Caki2 (cell line): ENCODE measurements around the gene SEMA5A. TPM values are rescaled to one million over a fixed set of nuclear protein-coding genes. Genes with fewer than 3 reads are reported as not detected.

Experiments
- DNase-seq: peaks from one replicate; pipeline ENCODE4 v3.0.0-alpha.2; 2015; ENCODE audit warnings: low read depth
- in situ Hi-C: cut with HindIII; loops from 2 replicates; pipeline ENCODE4 v1.10.0; 2016; ENCODE audit warnings: low sequenced_read_pairs, low pct_unique_long_range_greater_than_20kb, mixed read lengths
- total RNA-seq: library from RNA; depleted of rRNA; stranded (reverse); fragments of >200 nt; shearing (Covaris generic); gene quantifications from 2 replicates; pipeline ENCODE4 v1.2.3, GENCODE V29; 2014; ENCODE audit warnings: low replicate concordance

The SEMA5A gene
- total RNA-seq, 1 experiment from 2014 or later: 0.57 TPM

GRCh38 chr5:9553561-9553960, 7.7 kb upstream of the SEMA5A start:
- in situ Hi-C loops: no loop called here

GRCh38 chr5:9551567-9552537, 6.0 kb upstream of the SEMA5A start:
- no peak for DNase-seq
- in situ Hi-C loops: no loop called here

More at GRCh38 chr5:9553561-9553960, 7.7 kb upstream of the SEMA5A start:
- DNase-seq: no peak

GRCh38 chr5:9549941-9550340, 4.1 kb upstream of the SEMA5A start:
- no peak for DNase-seq
- in situ Hi-C loops: no loop called here

GRCh38 chr5:9547122-9547947, 1.5 kb upstream of the SEMA5A start:
- DNase-seq: peak; percentile 80

GRCh38 chr5:9545136-9545991, 511 bp downstream of the SEMA5A start:
- DNase-seq: no peak
- in situ Hi-C loops: no loop called here

More at GRCh38 chr5:9547122-9547947, 1.5 kb upstream of the SEMA5A start:
- in situ Hi-C loops: no loop called here

- peak; percentile 79 for DNase-seq
- in situ Hi-C loops: no loop called here
Observed at GRCh38 chr5:9544502-9545135, 1.3 kb downstream of the SEMA5A start.

GRCh38 chr5:9544056-9544455, 1.8 kb downstream of the SEMA5A start:
- no peak for DNase-seq
- in situ Hi-C loops: no loop called here

GRCh38 chr5:9543311-9543920, 2.5 kb downstream of the SEMA5A start:
- in situ Hi-C loops: no loop called here

GRCh38 chr5:9540791-9541190, 5.1 kb downstream of the SEMA5A start:
- DNase-seq: no peak
- in situ Hi-C loops: no loop called here

More at GRCh38 chr5:9543311-9543920, 2.5 kb downstream of the SEMA5A start:
- DNase-seq: no peak

GRCh38 chr5:9538504-9538903, 7.4 kb downstream of the SEMA5A start:
- in situ Hi-C loops: no loop called here
- no peak for DNase-seq

GRCh38 chr5:9537223-9538141, 8.4 kb downstream of the SEMA5A start:
- in situ Hi-C loops: no loop called here
- DNase-seq: no peak

GRCh38 chr5:9536717-9537116, 9.2 kb downstream of the SEMA5A start:
- DNase-seq: no peak
- in situ Hi-C loops: no loop called here

- in situ Hi-C loops: no loop called here
- no peak for DNase-seq
Observed at GRCh38 chr5:9534881-9535517, 10.9 kb downstream of the SEMA5A start.

- DNase-seq: no peak
- in situ Hi-C loops: no loop called here
Observed at GRCh38 chr5:9533562-9534364, 12.1 kb downstream of the SEMA5A start.

GRCh38 chr5:9533096-9533495, 12.8 kb downstream of the SEMA5A start:
- no peak for DNase-seq
- in situ Hi-C loops: no loop called here
